ENCODE data around the gene C1orf141. TPM values are rescaled to one million over a fixed set of nuclear protein-coding genes. Genes with fewer than 3 reads are reported as not detected.

C1orf141 gene
- total and polyA plus RNA-seq, 2 of the 8 experiments (the other 6 are each of a cell fraction or from before 2014, with no cell fraction given): not detected

DNA sequence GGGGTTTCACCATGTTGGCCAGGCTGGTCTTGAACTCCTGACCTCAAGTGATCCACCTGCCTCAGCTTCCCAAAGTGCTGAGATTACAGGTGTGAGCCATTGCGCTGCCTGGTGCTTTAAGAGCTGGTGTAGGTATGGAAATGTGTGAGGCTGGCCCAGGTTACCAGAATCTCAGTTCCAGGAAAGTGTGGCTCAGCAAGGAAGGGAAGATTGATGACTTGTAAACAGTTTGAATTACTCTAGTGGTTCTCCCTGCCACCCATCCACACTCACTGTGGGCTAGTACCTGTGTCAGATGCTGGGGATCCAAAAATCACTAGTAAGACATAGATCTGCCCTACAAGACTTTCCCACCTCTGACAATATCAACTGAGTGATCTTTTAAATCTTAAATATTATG is 46.3 kb downstream of the C1orf141 start:
- WGBS, 2 experiments (ENCODE audit: extremely low coverage in 1 of 2, insufficient coverage in 1 of 2, insufficient read length in 1 of 2, insufficient replicate concordance in 2 of 2, low coverage in 1 of 2, low lambda C conversion rate in 2 of 2, missing lambda C conversion rate in 1 of 2): 92% methylated on average over 1 of the region's 1 CpG; no CpG with 5 or more reads in 1 of the 2 experiments
- Histone ChIP-seq H2BK5ac (ENCODE audit: low read depth, low read length) (no peak overlapping the region), H3K9ac (replicated peaks in 1 of 4; ENCODE audit: extremely low read depth in 1 of 4, low read depth in 3 of 4, low read length in 3 of 4) (no peak overlapping the region), H4K8ac (ENCODE audit: extremely low read depth, insufficient read depth, low read length) (no peak overlapping the region), H4K5ac (ENCODE audit: insufficient read length, low read depth, low read length) (no peak overlapping the region), H3K79me1 (ENCODE audit: low read depth, low read length) (no peaks in the 10 kb centered on the region), H3K4ac (replicated peaks; ENCODE audit: insufficient read length, low read depth, low read length) (no peak overlapping the region), H3K9me3 (ENCODE audit: insufficient read depth in 2 of 2, low read depth in 1 of 2, low read length in 1 of 2) (peaks cover 0 to 2% of the 10 kb centered on the region in 2 experiments; a peak in 1 of 4 replicates), H3K4me1 (replicated peaks in 1 of 4; ENCODE audit: control insufficient read depth in 3 of 4, insufficient read depth in 4 of 4, low read length in 3 of 4) (no peaks in the 10 kb centered on the region), H3K14ac (ENCODE audit: insufficient read length) (no peak overlapping the region), H3K18ac (ENCODE audit: extremely low read depth, low read length) (no peak overlapping the region), H2AK5ac (ENCODE audit: low read depth, low read length) (no peak overlapping the region), H2AFZ (ENCODE audit: low read length) (no peak overlapping the region), H3K4me2 (ENCODE audit: insufficient read depth in 1 of 2, low read depth in 2 of 2, low read length in 2 of 2) (no peak overlapping the region), H3K23ac (ENCODE audit: insufficient read length) (no peak overlapping the region), H4K91ac (replicated peaks; ENCODE audit: insufficient read length, low read length) (no peak overlapping the region), H3K79me2 (ENCODE audit: control insufficient read depth in 1 of 2, insufficient read depth in 2 of 2, low read length in 2 of 2) (no peaks in the 10 kb centered on the region), H4K20me1 (replicated peaks in 1 of 2; ENCODE audit: control insufficient read depth in 1 of 2, insufficient read depth in 2 of 2, low read length in 2 of 2) (no peaks in the 10 kb centered on the region), H2BK20ac (ENCODE audit: low read length) (no peak overlapping the region), H3K36me3 (ENCODE audit: control insufficient read depth in 2 of 4, insufficient read depth in 4 of 4, low read length in 3 of 4) (no peaks in the 10 kb centered on the region), H2BK15ac (ENCODE audit: low read length) (no peak overlapping the region), H3K56ac (replicated peaks; ENCODE audit: insufficient read length, low read depth, low read length) (no peak overlapping the region), H3K27ac (ENCODE audit: low read depth, low read length) (no peak overlapping the region), H2BK120ac (replicated peaks; ENCODE audit: low read depth, low read length) (no peak overlapping the region), H3K4me3 (ENCODE audit: extremely low read depth in 1 of 4, insufficient read depth in 2 of 4, low read depth in 3 of 4, low read length in 4 of 4) (no peak overlapping the region), H2BK12ac (ENCODE audit: low read depth, low read length) (no peak overlapping the region), H3K27me3 (replicated peaks in 1 of 4; ENCODE audit: control insufficient read depth in 3 of 4, extremely low read depth in 1 of 4, insufficient read depth in 3 of 4, low read length in 3 of 4) (peaks cover 0 to 1% (median 0%) of the 10 kb centered on the region in 4 experiments; a peak in 1 of 7 replicates), H3K23me2 (ENCODE audit: low read depth, low read length) (peaks cover 2% of the 10 kb centered on the region; the same call in 1 of the 2 replicates)
- no peak for FAIRE-seq
- ChIA-PET CTCF (ENCODE audit: partially characterized antibody) (no interaction called here), POLR2A (ENCODE audit: partially characterized antibody) (no interaction called here)
- no peak for DNase-seq (ENCODE audit: low read depth in 1 of 2, low spot score in 2 of 2)
- TF ChIP-seq HDAC6 (IDR thresholded peaks at IDR 0.05; ENCODE audit: low read depth, low read length): no peak
- no peak for TF ChIP-seq KDM5A (IDR thresholded peaks at IDR 0.05; ENCODE audit: low read length)
- no peak for TF ChIP-seq BRCA1 (IDR thresholded peaks at IDR 0.05; ENCODE audit: low read depth, low read length)
- no peak for TF ChIP-seq EZH2 (IDR thresholded peaks at IDR 0.05; ENCODE audit: low read depth, low read length, severe bottlenecking)
- no peak for TF ChIP-seq NRF1 (IDR thresholded peaks at IDR 0.05; ENCODE audit: low read depth, low read length)
- TF ChIP-seq EP300 (IDR thresholded peaks at IDR 0.05; ENCODE audit: borderline replicate concordance in 1 of 2, low read depth in 2 of 2, low read length in 2 of 2): no peak
- no peak for TF ChIP-seq CTBP2 (IDR thresholded peaks at IDR 0.05; ENCODE audit: borderline replicate concordance, insufficient read depth, insufficient read length, low read length)
- TF ChIP-seq POU5F1 (IDR thresholded peaks at IDR 0.05; ENCODE audit: low read depth, low read length): no peak
- TF ChIP-seq SIN3A (conservative IDR thresholded peaks at IDR 0.05 in 1 of 2, IDR thresholded peaks at IDR 0.05 in 1 of 2; ENCODE audit: low read depth in 1 of 2, low read length in 2 of 2): no peak
- no peak for TF ChIP-seq HDAC2 (IDR thresholded peaks at IDR 0.05; ENCODE audit: borderline replicate concordance in 1 of 2, low read depth in 2 of 2, low read length in 2 of 2)
- TF ChIP-seq RBBP5 (IDR thresholded peaks at IDR 0.05; ENCODE audit: borderline replicate concordance, low read depth, low read length): no peak
- TF ChIP-seq, protein P1, sequence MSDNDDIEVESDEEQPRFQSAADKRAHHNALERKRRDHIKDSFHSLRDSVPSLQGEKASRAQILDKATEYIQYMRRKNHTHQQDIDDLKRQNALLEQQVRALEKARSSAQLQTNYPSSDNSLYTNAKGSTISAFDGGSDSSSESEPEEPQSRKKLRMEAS (IDR thresholded peaks at IDR 0.05): no peak
- no peak for TF ChIP-seq SIRT6 (IDR thresholded peaks at IDR 0.05; ENCODE audit: low read length)
- TF ChIP-seq POLR2A (IDR thresholded peaks at IDR 0.05; ENCODE audit: control extremely low read depth in 1 of 2, low read depth in 2 of 2, low read length in 2 of 2): no peak

Data from H1 (cell line).